ENCODE data around the gene CCSER2.

The CCSER2 gene

DNA sequence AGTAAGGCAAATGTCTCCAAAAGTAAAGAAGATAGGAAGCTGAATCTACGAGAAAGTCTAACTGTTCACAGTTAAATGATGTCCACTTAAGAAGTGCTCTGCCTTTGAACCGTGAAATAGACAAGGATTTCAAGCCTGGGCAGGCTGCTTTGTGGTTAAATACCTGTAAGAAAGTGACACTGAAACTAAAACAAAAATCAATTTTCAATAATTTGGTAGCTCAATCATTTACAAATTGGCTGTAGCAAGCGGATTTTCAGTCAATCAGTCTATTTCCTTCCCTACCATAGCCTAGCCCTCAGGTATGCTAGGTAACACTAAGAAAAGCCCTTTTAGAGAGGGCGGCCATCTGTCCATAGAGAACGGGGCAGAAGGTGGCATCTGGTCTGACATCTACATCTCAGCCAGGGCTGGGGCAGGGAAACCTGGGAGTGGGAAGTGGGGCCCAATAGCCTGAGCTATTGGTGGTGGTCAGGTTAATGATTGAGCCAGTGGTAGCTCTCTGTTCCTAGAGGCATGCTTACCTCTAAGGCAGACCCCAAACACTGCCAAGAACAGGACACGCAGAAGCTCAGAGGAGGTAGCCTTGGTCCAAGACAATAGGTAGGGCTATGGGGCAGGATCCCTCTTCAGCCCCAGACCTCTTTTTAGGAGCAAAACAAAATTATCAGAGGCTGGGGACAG is 223.2 kb downstream of the CCSER2 start:
- no peak for DNase-seq

DNA sequence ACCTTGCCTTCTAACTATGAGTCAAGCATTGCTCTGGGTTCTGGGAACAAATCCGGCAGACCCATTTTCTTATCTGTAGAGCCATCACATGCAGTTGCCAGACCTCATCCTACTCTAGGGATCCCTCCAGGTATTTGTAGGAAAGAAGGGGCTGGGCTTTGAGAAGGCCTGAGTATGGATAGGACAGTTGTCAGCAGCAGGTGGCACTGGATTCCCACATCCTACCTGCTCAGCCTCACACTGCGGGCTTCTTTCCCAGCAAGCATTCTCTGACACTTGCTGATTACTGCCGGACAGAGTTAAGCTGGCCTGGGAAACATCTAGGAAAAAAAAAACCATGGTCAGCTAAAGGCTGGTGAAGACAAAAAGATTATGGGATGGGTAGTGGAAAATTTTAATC is 224.1 kb downstream of the CCSER2 start:
- no peak for DNase-seq

DNA sequence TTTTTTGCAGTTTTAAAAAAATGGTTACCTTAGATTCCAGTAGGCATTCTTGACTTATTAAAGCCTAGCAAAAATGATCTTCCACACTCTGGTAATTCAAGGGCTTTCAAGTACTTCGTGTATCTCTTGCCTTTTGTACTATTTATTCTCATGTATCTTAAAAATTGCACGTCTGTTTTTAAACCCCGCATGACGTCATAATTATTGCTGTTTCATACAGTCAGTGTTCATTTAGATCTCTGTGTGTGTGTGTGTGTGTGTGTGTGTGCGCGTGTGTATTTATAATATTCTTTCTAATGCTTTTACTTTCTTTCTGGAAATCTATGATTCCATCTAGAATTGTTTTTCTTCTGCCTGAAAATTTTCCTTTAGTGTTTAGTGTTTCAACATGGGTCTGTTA is 234.2 kb downstream of the CCSER2 start:
- no peak for DNase-seq

DNA sequence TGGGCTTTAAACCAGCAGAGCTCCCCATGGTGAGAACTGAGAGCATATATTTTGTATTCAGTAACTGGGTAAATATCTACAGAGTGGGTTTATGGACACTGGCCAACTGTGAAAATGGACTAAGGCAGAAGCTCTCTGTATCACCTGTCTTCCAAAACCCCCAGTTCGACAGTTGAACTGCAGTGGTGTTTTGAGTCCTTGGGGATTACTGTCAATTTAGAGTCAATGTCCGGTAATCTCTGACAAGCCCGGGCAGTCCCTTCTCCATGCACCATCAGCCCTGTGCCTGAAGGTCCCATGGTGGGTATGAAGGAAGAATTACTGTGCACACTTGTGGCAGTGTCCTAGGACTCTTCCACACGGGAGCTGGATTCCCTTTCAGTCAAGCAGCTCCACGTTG is 235.0 kb downstream of the CCSER2 start:
- DNase-seq: no peak

DNA sequence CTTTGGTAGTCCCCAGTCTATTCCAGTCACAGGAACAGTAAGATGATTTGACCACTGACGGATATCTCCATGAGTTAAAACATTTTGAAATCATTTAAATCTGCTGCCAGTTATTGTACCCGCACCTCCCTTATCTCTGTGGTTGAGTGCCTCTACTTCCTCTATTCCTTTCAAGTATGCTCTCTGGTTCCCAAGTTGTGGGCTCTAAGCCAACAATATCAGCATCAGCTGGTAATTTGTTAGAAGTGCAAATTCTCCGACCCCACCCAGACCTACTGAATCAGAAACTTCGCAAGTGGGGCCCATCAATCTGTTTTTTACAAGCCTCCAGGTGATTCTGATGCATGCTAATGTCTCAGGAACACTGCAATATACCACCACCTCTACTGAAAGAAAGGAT is 235.5 kb downstream of the CCSER2 start:
- no peak for DNase-seq

DNA sequence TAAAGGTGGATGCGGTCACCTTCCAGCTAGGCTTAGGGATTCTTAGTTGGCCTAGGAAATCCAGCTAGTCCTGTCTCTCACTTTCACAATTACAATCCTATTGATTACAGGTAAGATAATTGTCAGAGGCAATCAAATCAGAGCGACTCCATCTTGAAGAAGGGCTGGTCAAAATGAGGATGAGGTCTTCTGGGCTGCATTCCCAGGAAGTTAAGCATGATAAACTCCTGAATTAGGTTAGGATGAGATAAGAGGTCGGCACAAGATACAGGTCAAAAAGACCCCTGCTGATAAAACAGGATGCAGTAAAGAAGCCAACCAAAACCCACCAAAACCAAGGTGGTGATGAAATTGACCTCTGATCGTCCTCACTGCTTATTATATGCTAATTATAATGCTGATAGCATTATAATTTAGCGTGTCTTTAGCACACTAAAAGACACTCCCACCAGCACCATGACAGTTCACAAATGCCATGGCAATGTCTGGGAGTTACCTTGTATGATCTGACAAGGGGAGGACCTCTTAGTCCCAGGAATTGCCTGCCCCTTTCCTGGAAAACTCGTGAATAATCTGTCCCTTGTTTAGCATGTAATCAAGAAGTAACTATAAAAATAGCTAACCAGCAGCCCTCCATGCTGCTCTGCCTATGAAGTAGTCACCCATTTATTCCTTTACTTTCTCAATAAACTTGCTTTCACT is 237.6 kb downstream of the CCSER2 start:
- DNase-seq: no peak

DNA sequence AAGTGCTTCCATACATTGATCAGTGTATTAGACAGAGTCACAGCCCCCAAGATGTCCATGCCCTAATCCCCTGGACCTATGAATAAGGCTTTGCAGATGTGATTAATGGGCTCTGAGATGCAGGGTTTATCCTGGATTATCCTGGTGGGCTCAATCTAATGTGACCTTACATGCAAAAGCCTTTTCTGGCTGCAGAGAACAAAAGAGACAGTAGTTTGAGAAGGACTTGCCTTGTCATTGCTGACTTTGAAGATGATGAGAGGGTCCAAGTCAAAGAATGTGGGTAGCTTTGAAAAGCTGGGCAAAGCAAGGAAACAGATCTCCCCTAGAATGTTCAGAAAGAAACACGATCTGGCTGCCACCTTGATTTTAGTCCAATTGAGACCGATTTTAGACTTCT is 238.7 kb downstream of the CCSER2 start:
- no peak for DNase-seq

All from activated CD4-positive, alpha-beta T cell treated with anti-CD3 and anti-CD28 coated beads for 1 hour (primary cell).